AG09309 (cell line): ENCODE results near the gene EGFR.
"Not testable (repeated sequence)": the region's sequence is repeated elsewhere in the genome, so short reads cannot be mapped to it uniquely, and the experiment has no call there.

Source experiments
- DNase-seq: peaks from one replicate; pipeline ENCODE4 v3.0.0-alpha.2; 2010; ENCODE audit warnings: low read depth
- H3K4me3 ChIP-seq: 2 replicates; pipeline ENCODE4 v1.5.1; 2011; ENCODE audit warnings: mild to moderate bottlenecking, low read depth, low read length, moderate library complexity; ENCODE audit not compliant: control insufficient read depth
- TF ChIP-seq, protein P1 (sequence below): IDR thresholded peaks from 2 replicates; pipeline ENCODE4 v1.5.1; 2011; ENCODE audit warnings: mild to moderate bottlenecking, low read depth, low read length, inconsistent platforms; ENCODE audit not compliant: insufficient read depth, control insufficient read depth; ENCODE audit errors: missing control alignments

Gene EGFR

DNA sequence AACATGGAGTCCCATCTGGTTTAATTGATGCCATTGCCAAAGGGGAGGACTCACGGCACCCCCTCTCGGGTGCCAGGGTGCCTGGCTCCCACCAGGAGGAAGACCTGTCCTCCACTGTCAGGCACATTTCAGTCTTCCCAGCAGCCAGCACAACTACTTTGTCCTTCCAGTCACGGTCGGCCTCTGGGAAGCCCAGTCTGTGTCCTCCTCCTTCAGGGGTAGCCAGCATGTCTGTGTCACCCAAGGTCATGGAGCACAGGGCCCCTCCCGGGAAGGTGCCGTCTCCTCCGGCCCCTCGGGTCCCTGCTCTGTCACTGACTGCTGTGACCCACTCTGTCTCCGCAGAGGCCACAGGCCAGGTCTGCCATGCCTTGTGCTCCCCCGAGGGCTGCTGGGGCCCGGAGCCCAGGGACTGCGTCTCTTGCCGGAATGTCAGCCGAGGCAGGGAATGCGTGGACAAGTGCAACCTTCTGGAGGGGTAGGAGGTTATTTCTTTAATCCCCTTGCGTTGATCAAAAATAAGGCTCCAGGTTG lies 142.4 kb downstream of the EGFR start:
- H3K4me3 ChIP-seq, result no peak overlapping the region
- TF ChIP-seq, protein P1, sequence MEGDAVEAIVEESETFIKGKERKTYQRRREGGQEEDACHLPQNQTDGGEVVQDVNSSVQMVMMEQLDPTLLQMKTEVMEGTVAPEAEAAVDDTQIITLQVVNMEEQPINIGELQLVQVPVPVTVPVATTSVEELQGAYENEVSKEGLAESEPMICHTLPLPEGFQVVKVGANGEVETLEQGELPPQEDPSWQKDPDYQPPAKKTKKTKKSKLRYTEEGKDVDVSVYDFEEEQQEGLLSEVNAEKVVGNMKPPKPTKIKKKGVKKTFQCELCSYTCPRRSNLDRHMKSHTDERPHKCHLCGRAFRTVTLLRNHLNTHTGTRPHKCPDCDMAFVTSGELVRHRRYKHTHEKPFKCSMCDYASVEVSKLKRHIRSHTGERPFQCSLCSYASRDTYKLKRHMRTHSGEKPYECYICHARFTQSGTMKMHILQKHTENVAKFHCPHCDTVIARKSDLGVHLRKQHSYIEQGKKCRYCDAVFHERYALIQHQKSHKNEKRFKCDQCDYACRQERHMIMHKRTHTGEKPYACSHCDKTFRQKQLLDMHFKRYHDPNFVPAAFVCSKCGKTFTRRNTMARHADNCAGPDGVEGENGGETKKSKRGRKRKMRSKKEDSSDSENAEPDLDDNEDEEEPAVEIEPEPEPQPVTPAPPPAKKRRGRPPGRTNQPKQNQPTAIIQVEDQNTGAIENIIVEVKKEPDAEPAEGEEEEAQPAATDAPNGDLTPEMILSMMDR, result no peak
- no peak for DNase-seq

DNA sequence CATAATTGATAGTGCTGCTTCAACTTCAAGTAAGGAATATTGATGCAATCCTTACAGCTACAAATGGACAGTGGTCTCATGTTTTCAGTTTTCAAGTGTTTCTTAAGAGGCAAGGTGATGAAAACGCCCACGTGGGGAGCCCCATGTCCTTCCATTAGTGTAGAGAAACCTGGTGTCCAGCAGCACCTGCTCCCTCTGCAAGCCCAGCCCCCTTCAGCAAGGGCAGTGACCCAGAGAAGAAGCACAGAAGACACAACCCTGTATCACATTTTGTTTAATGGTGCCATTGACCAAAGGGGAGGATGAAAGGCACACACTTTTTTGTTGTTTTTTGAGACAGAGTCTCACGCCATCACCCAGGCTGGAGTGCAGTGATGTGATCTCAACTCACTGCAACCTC lies 143.7 kb downstream of the EGFR start:
- TF ChIP-seq, protein P1, result no peak
- no peak for DNase-seq
- no peak overlapping the region for H3K4me3 ChIP-seq

DNA sequence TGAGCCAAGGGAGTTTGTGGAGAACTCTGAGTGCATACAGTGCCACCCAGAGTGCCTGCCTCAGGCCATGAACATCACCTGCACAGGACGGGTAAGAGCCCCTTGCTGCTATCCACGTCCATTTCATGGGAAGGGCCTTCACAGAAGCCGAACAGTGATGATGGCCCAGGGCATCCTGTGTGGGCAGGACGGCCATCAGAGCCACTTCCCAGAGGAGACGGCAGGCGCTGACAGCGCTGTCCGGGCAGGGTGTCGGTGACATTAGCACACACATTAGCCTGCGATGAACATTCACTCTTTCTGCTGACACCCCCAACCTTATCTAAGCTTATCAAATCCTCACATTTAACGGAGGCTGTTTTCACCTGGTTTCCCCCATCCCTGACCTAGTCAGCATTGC lies 144.9 kb downstream of the EGFR start:
- TF ChIP-seq, protein P1, result no peak
- no peak overlapping the region for H3K4me3 ChIP-seq
- DNase-seq, result no peak

DNA sequence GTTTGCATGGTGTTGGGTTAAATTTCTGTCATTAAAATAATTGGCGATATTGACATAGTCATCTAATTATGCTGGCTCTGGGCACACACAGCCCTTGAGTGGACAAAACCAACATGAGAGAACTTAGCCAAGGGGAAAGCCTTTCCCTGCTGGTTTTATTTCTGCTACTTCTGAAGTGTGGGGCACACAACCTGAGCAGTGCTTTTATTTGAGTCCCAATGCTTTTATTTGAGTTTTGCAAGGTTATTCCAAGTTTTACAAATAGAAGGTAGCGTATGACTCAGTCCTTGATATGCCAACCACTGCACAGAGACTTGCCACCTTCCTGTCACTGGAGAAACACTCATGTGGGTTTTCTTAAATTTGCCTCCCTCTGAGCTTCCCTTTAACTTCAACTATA lies 145.7 kb downstream of the EGFR start:
- no peak for DNase-seq
- no peak overlapping the region for H3K4me3 ChIP-seq
- TF ChIP-seq, protein P1, result no peak

DNA sequence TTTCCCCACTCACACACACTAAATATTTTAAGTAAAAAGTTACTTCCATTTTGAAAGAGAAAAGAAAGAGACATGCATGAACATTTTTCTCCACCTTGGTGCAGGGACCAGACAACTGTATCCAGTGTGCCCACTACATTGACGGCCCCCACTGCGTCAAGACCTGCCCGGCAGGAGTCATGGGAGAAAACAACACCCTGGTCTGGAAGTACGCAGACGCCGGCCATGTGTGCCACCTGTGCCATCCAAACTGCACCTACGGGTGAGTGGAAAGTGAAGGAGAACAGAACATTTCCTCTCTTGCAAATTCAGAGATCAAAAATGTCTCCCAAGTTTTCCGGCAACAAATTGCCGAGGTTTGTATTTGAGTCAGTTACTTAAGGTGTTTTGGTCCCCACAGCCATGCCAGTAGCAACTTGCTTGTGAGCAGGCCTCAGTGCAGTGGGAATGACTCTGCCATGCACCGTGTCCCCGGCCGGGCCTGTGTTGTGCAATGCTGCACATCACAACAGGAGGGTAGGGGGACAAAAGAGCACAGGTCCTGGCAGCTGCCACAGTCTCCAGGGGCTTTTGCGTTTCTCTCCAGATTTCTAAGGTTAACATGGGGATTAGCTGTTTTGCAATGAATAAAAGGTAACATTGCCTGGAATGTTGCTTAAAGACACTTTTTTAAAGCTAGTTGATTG lies 146.5 kb downstream of the EGFR start:
- TF ChIP-seq, protein P1, result no peak

DNA sequence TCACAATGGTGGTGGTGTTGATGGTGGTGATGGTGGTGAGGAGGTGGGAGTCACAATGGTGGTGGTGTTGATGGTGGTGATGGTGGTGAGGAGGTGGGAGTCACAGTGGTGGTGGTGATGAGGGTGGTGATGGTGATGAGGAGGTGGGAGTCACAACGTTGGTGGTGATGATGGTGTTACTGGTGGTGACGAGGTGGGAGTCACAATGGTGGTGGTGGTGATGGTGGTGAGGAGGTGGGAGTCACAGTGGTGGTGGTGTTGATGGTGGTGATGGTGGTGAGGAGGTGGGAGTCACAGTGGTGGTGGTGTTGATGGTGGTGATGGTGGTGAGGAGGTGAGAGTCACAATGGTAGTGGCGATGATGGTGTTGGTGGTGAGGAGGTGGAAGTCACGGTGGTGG lies 148.5 kb downstream of the EGFR start:
- DNase-seq, result not testable (repeated sequence)

More for the DNA sequence above, 146.5 kb downstream of the EGFR start:
- H3K4me3 ChIP-seq, result no peak overlapping the region
- no peak for DNase-seq

DNA sequence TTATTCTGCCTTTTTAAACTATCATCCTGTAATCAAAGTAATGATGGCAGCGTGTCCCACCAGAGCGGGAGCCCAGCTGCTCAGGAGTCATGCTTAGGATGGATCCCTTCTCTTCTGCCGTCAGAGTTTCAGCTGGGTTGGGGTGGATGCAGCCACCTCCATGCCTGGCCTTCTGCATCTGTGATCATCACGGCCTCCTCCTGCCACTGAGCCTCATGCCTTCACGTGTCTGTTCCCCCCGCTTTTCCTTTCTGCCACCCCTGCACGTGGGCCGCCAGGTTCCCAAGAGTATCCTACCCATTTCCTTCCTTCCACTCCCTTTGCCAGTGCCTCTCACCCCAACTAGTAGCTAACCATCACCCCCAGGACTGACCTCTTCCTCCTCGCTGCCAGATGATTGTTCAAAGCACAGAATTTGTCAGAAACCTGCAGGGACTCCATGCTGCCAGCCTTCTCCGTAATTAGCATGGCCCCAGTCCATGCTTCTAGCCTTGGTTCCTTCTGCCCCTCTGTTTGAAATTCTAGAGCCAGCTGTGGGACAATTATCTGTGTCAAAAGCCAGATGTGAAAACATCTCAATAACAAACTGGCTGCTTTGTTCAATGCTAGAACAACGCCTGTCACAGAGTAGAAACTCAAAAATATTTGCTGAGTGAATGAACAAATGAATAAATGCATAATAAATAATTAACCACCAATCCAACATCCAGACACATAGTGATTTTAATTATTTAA lies 151.7 kb downstream of the EGFR start:
- no peak for DNase-seq
- TF ChIP-seq, protein P1, result no peak
- no peak overlapping the region for H3K4me3 ChIP-seq

More for the DNA sequence above, 148.5 kb downstream of the EGFR start:
- H3K4me3 ChIP-seq, result not testable (repeated sequence)
